CD14-positive monocyte (primary cell): Measurements from ENCODE around the gene PDE1A. TPM values are rescaled to one million over a fixed set of nuclear protein-coding genes. Genes with fewer than 3 reads are reported as not detected.

Experiments
- DNase-seq, 3 donors: peaks; one replicate each; pipeline ENCODE4 v3.0.0-alpha.2; 2011 to 2022
- H2AFZ ChIP-seq: 2 replicates; pipeline ENCODE4 v1.6.0; 2012; ENCODE audit warnings: mild to moderate bottlenecking, low read depth, low read length, inconsistent platforms; ENCODE audit not compliant: insufficient read depth, poor library complexity, severe bottlenecking
- H3K27ac ChIP-seq, 2 donors: 1 replicate in 1 of 2; 2 replicates in 1 of 2; pipeline ENCODE4 v1.5.1; 2012 to 2013; ENCODE audit warnings: low read length in 2 of 2, control low read depth in 1 of 2, inconsistent platforms in 1 of 2, low read depth in 1 of 2, mild to moderate bottlenecking in 1 of 2
- H3K27me3 ChIP-seq, 2 donors: one replicate each; pipeline versions ENCODE4 v1.6.0 to v1.6.1; 2011 to 2013; ENCODE audit warnings: low read length in 2 of 2; ENCODE audit not compliant: control insufficient read depth in 2 of 2, insufficient read depth in 2 of 2
- H3K36me3 ChIP-seq, 2 donors: replicated peaks in 1 of 2; 1 replicate in 1 of 2; 2 replicates in 1 of 2; pipeline versions ENCODE4 v1.5.1 to v1.6.1; 2012 to 2013; ENCODE audit warnings: low read length in 2 of 2, control low read depth in 1 of 2, inconsistent platforms in 1 of 2, mild to moderate bottlenecking in 1 of 2; ENCODE audit not compliant: insufficient read depth in 2 of 2, control insufficient read depth in 1 of 2
- H3K4me1 ChIP-seq, 2 donors: 1 replicate in 1 of 2; 2 replicates in 1 of 2; pipeline versions ENCODE4 v1.5.1 to v1.6.1; 2012 to 2013; ENCODE audit warnings: low read length in 2 of 2, control low read depth in 1 of 2, inconsistent platforms in 1 of 2, mild to moderate bottlenecking in 1 of 2, moderate library complexity in 1 of 2; ENCODE audit not compliant: insufficient read depth in 2 of 2, control insufficient read depth in 1 of 2
- H3K4me2 ChIP-seq: replicated peaks from 2 replicates; pipeline ENCODE3; 2012; ENCODE audit warnings: low read length, moderate library complexity, mild to moderate bottlenecking; ENCODE audit not compliant: poor library complexity, severe bottlenecking; ENCODE audit errors: extremely low read depth
- H3K4me3 ChIP-seq, 3 experiments: fragments of 200-600 bp in 1 of 3; sonication (generic) in 1 of 3; replicated peaks in 1 of 3; 1 replicate in 2 of 3; 2 replicates in 1 of 3; pipeline ENCODE4 v1.5.1; 2011 to 2013; ENCODE audit warnings: low read length in 3 of 3, mild to moderate bottlenecking in 3 of 3, control low read depth in 2 of 3, low read depth in 2 of 3, inconsistent platforms in 1 of 3, moderate library complexity in 1 of 3
- H3K79me2 ChIP-seq: 2 replicates; pipeline ENCODE4 v1.6.0; 2012; ENCODE audit warnings: mild to moderate bottlenecking, control low read depth, inconsistent platforms, low read length, moderate library complexity; ENCODE audit not compliant: insufficient read depth
- H3K9ac ChIP-seq: 2 replicates; pipeline ENCODE4 v1.6.0; 2017; ENCODE audit warnings: low read length, mild to moderate bottlenecking; ENCODE audit not compliant: insufficient read depth, poor library complexity, severe bottlenecking
- H3K9me3 ChIP-seq, 2 donors: replicated peaks in 1 of 2; 1 replicate in 1 of 2; 2 replicates in 1 of 2; pipeline versions ENCODE4 v1.5.1 to v1.6.1; 2012 to 2013; ENCODE audit warnings: low read length in 2 of 2, control low read depth in 1 of 2; ENCODE audit not compliant: control insufficient read depth in 1 of 2, insufficient read depth in 1 of 2
- H4K20me1 ChIP-seq: 2 replicates; pipeline ENCODE4 v1.6.0; 2012; ENCODE audit warnings: mild to moderate bottlenecking, low read length, control low read depth, moderate library complexity; ENCODE audit not compliant: insufficient read depth
- H3K27ac Mint-ChIP-seq, 7 donors: one replicate each; pipeline ENCODE4 v1.8.0; 2020; ENCODE audit warnings: mild to moderate bottlenecking in 7 of 7, mixed read lengths in 7 of 7, moderate library complexity in 6 of 7, inconsistent platforms in 2 of 7
- H3K27me3 Mint-ChIP-seq, 3 donors: one replicate each; pipeline ENCODE4 v1.8.0; 2021 to 2022; ENCODE audit warnings: low read depth in 3 of 3, mild to moderate bottlenecking in 3 of 3, mixed read lengths in 3 of 3, moderate library complexity in 3 of 3, inconsistent platforms in 1 of 3
- H3K36me3 Mint-ChIP-seq, 2 donors: one replicate each; pipeline ENCODE4 v1.8.0; 2020; ENCODE audit warnings: mixed read lengths in 2 of 2, inconsistent platforms in 1 of 2, mild to moderate bottlenecking in 1 of 2
- H3K4me1 Mint-ChIP-seq: one replicate; pipeline ENCODE4 v1.8.0; 2020; ENCODE audit warnings: mild to moderate bottlenecking, mixed read lengths
- H3K4me3 Mint-ChIP-seq, 2 donors: one replicate each; pipeline ENCODE4 v1.8.0; 2020; ENCODE audit warnings: mild to moderate bottlenecking in 2 of 2, mixed read lengths in 2 of 2, moderate library complexity in 1 of 2
- H3K9me3 Mint-ChIP-seq, 7 donors: one replicate each; pipeline ENCODE4 v1.8.0; 2020 to 2022; ENCODE audit warnings: mixed read lengths in 7 of 7, mild to moderate bottlenecking in 6 of 7, moderate library complexity in 6 of 7, inconsistent platforms in 2 of 7
- WGBS: methylation state at CpG from one replicate; pipeline ENCODE4 v1.1.5; 2013; ENCODE audit warnings: missing lambda C conversion rate; ENCODE audit not compliant: insufficient coverage; 5-methylcytosine and 5-hydroxymethylcytosine counted together
- intact Hi-C, 2 donors: fragments of 100-400 bp; cut with micrococcal nuclease; formaldehyde crosslinking; loops; one replicate each; pipeline versions ENCODE4 v1.15.0 to v1.15.1; 2023
- polyA plus RNA-seq, 3 donors: library from polyadenylated mRNA; depleted of rRNA in 1 of 3; unstranded in 2 of 3; stranded (reverse) in 1 of 3; fragments of 300-500 nt in 2 of 3; fragments of >200 nt in 1 of 3; fragmentation: Illumina TruSeq in 2 of 3; gene quantifications; 1 replicate in 2 of 3; 2 replicates in 1 of 3; pipeline ENCODE4 v1.2.3, GENCODE V29; 2012 to 2021
- TF ChIP-seq, protein P1 (sequence below): fragments of 200-600 bp; IDR thresholded peaks from one replicate; pipeline ENCODE4 v1.8.0; 2022; ENCODE audit warnings: antibody characterized with exemption, mild to moderate bottlenecking

PDE1A gene
- polyA plus RNA-seq, 3 donors = not detected

DNA sequence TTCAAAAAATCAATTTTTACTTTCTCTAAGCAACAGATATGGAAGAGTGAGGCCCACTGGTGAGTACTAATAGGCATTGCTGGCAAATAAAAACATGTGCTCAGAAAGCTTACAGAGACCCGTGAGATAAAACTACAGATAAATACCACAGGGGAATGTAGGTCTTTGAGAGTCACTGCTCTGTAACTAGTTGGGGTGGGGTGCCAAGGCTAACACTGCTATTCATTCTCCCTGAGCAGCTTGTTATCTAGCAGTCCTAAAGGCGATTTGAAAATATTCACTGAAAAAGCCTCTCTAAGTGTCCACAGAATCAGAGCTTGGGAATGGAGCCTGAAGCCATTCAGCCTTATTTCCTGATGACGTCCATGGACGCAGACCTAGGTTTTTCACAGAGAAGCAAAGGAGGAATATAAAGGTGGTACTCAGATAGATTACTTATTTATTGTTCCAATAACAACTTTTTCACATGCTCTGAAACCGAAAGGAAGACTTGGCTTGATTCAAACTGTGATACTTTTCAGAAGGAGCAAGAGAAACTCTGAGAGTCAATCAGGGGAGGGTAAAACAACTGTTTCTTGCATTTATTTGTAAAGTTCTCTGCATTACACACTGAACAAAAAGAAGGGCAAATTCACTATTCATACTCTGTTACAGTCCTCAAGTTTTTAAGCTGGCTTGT lies 252.8 kb downstream of the PDE1A start:
- no peaks in the 10 kb centered on the region for H3K27me3 ChIP-seq
- H3K36me3 Mint-ChIP-seq = no peaks in the 10 kb centered on the region
- H2AFZ ChIP-seq = no peak overlapping the region
- peaks cover 0 to 2% (median 0%) of the 10 kb centered on the region in 3 donors for H3K27me3 Mint-ChIP-seq
- H3K9me3 ChIP-seq = no peaks in the 10 kb centered on the region
- 100% methylated on average over 1 of the region's 5 CpGs for WGBS
- H3K27ac Mint-ChIP-seq = no peak overlapping the region
- H3K4me1 ChIP-seq = no peaks in the 10 kb centered on the region
- H3K9ac ChIP-seq = no peak overlapping the region
- no peak overlapping the region for H3K4me3 Mint-ChIP-seq
- no peaks in the 10 kb centered on the region for H3K36me3 ChIP-seq
- peaks cover 2% of the 10 kb centered on the region for H3K4me1 Mint-ChIP-seq
- TF ChIP-seq, protein P1, sequence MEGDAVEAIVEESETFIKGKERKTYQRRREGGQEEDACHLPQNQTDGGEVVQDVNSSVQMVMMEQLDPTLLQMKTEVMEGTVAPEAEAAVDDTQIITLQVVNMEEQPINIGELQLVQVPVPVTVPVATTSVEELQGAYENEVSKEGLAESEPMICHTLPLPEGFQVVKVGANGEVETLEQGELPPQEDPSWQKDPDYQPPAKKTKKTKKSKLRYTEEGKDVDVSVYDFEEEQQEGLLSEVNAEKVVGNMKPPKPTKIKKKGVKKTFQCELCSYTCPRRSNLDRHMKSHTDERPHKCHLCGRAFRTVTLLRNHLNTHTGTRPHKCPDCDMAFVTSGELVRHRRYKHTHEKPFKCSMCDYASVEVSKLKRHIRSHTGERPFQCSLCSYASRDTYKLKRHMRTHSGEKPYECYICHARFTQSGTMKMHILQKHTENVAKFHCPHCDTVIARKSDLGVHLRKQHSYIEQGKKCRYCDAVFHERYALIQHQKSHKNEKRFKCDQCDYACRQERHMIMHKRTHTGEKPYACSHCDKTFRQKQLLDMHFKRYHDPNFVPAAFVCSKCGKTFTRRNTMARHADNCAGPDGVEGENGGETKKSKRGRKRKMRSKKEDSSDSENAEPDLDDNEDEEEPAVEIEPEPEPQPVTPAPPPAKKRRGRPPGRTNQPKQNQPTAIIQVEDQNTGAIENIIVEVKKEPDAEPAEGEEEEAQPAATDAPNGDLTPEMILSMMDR = no peak
- intact Hi-C loops = no loop called here
- H3K4me2 ChIP-seq = no peak overlapping the region
- H3K9me3 Mint-ChIP-seq = no peaks in the 10 kb centered on the region
- H3K27ac ChIP-seq = no peak overlapping the region
- no peaks in the 10 kb centered on the region for H4K20me1 ChIP-seq
- H3K79me2 ChIP-seq = no peaks in the 10 kb centered on the region
- DNase-seq = no peak
- H3K4me3 ChIP-seq = no peak overlapping the region

DNA sequence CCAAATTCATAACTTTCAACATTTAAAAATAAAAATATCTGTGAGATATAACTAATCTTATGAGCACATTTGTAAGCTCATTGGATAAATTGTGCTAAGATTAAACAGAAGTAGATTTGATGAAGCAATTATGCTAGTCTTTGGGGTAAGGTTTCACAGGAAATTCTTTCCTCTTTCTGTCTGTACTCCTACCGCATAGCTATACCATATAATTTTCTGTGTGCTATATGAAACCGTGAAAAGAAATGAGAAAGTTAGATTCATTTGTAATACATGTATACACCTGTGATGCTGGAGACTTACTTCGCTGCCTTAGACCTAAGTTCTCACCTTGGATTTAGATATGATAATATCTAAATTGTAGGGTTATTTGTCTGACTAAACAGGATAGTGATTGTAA lies 256.5 kb downstream of the PDE1A start:
- H3K36me3 Mint-ChIP-seq = no peaks in the 10 kb centered on the region
- Histone ChIP-seq H3K27me3 (no peaks in the 10 kb centered on the region), H3K9ac (no peak overlapping the region), H3K4me1 (no peaks in the 10 kb centered on the region), H3K9me3 (no peaks in the 10 kb centered on the region), H3K79me2 (no peaks in the 10 kb centered on the region), H4K20me1 (no peaks in the 10 kb centered on the region), H3K4me3 (no peak overlapping the region), H3K36me3 (no peaks in the 10 kb centered on the region), H3K27ac (no peak overlapping the region), H2AFZ (no peak overlapping the region), H3K4me2 (no peak overlapping the region)
- peaks cover 0 to 2% (median 0%) of the 10 kb centered on the region in 3 donors for H3K27me3 Mint-ChIP-seq
- intact Hi-C loops = no loop called here
- TF ChIP-seq, protein P1 = no peak
- H3K27ac Mint-ChIP-seq = no peak overlapping the region
- no peak for DNase-seq
- WGBS = no CpG with 5 or more reads among the region's 3 CpGs
- peaks cover 2% of the 10 kb centered on the region for H3K4me1 Mint-ChIP-seq
- H3K9me3 Mint-ChIP-seq = no peaks in the 10 kb centered on the region
- no peak overlapping the region for H3K4me3 Mint-ChIP-seq
